ENCODE measurements around the gene ACOT8. TPM values are rescaled to one million over a fixed set of nuclear protein-coding genes. Genes with fewer than 3 reads are reported as not detected.
A peak's percentile ranks its signal among the peaks of the same experiment; 100 is the strongest.

ACOT8 gene
- total RNA-seq, 1 experiment from 2014 or later, result 36.2 TPM

GRCh38 chr20:45883100-45883469 lies 25.9 kb upstream of the ACOT8 start:
- Mint-ChIP-seq H3K27ac (ENCODE audit: unreplicated experiment) (no peak overlapping the region), H3K4me3 (ENCODE audit: unreplicated experiment) (peak overlapping the region; percentile 96), H3K9me3 (ENCODE audit: unreplicated experiment) (no peaks in the 10 kb centered on the region), H3K4me1 (ENCODE audit: low read depth, unreplicated experiment) (peaks cover 19% of the 10 kb centered on the region), H3K27me3 (ENCODE audit: insufficient read depth, unreplicated experiment) (no peaks in the 10 kb centered on the region), H3K36me3 (ENCODE audit: insufficient read depth, unreplicated experiment) (peaks cover 29% of the 10 kb centered on the region)
- no peaks in the 10 kb centered on the region for H3K27me3 ChIP-seq (replicated peaks; ENCODE audit: control insufficient read depth, insufficient read depth, low read length)
- no peaks in the 10 kb centered on the region for H3K9me3 ChIP-seq
- BruUV-seq (replicated peaks), result no TSS peak
- H3K4me3 ChIP-seq (ENCODE audit: low read depth, low read length), result no peak overlapping the region
- H3K36me3 ChIP-seq (ENCODE audit: control insufficient read depth, insufficient read depth, low read length), result peaks cover 4% of the 10 kb centered on the region
- POLR2A ChIA-PET, result interaction anchor here (0.7 kb wide), 1 partner anchor 11 kb away, joined by 3 read pairs; no protein-coding TSS in a partner anchor
- no peak for DNase-seq
- TF ChIP-seq CTCF (IDR thresholded peaks at IDR 0.05; ENCODE audit: insufficient read depth in 1 of 2, low read depth in 1 of 2, low read length in 1 of 2, severe bottlenecking in 1 of 2, unreplicated experiment in 1 of 2), result no peak
- CTCF ChIA-PET, result no interaction called here
- intact Hi-C loops (cut with micrococcal nuclease; ENCODE audit: unreplicated experiment), result no loop called here
- no peaks in the 10 kb centered on the region for H3K4me1 ChIP-seq

- Histone ChIP-seq H3K36me3 (ENCODE audit: control insufficient read depth, insufficient read depth, low read length) (peaks cover 7% of the 10 kb centered on the region), H3K27me3 (replicated peaks; ENCODE audit: control insufficient read depth, insufficient read depth, low read length) (no peaks in the 10 kb centered on the region), H3K4me1 (no peaks in the 10 kb centered on the region), H3K4me3 (ENCODE audit: low read depth, low read length) (no peak overlapping the region), H3K9me3 (no peaks in the 10 kb centered on the region)
- BruUV-seq (replicated peaks), result no TSS peak
- H3K27me3 Mint-ChIP-seq (ENCODE audit: insufficient read depth, unreplicated experiment), result no peaks in the 10 kb centered on the region
- peak overlapping the region; percentile 96 for H3K4me3 Mint-ChIP-seq (ENCODE audit: unreplicated experiment)
- H3K36me3 Mint-ChIP-seq (ENCODE audit: insufficient read depth, unreplicated experiment), result peaks cover 29% of the 10 kb centered on the region
- intact Hi-C loops (cut with micrococcal nuclease; ENCODE audit: unreplicated experiment), result no loop called here
- no peaks in the 10 kb centered on the region for H3K9me3 Mint-ChIP-seq (ENCODE audit: unreplicated experiment)
- no peak for DNase-seq
- peaks cover 19% of the 10 kb centered on the region for H3K4me1 Mint-ChIP-seq (ENCODE audit: low read depth, unreplicated experiment)
- CTCF ChIA-PET, result interaction anchor here (0.9 to 2.2 kb wide), 3 partner anchors 8 to 87 kb away, joined by 3 to 34 read pairs (median 4); partner anchors contain the start of genes CTSA and NEURL2
- no peak overlapping the region for H3K27ac Mint-ChIP-seq (ENCODE audit: unreplicated experiment)
- POLR2A ChIA-PET, result interaction anchor here (0.7 to 2.2 kb wide), 2 partner anchors 10 to 52 kb away, joined by 3 to 30 read pairs; partner anchors contain the start of gene PCIF1
- no peak for TF ChIP-seq CTCF (IDR thresholded peaks at IDR 0.05; ENCODE audit: insufficient read depth in 1 of 2, low read depth in 1 of 2, low read length in 1 of 2, severe bottlenecking in 1 of 2, unreplicated experiment in 1 of 2)
Observed at GRCh38 chr20:45882469-45883099, 25.4 kb upstream of the ACOT8 start.

- peak; percentile 100 for DNase-seq
- no peaks in the 10 kb centered on the region for H3K9me3 ChIP-seq
- H3K27me3 ChIP-seq (replicated peaks; ENCODE audit: control insufficient read depth, insufficient read depth, low read length), result no peaks in the 10 kb centered on the region
- no peaks in the 10 kb centered on the region for H3K4me1 ChIP-seq
- ChIA-PET CTCF (interaction anchor here (0.5 to 2.2 kb wide), 14 partner anchors 10 to 365 kb away, joined by 3 to 34 read pairs (median 4); partner anchors contain the start of genes CTSA and NEURL2), POLR2A (interaction anchor here (0.5 to 2.2 kb wide), 23 partner anchors 9 to 972 kb away, joined by 3 to 34 read pairs (median 5); partner anchors contain the start of genes CTSA, DNTTIP1, NEURL2 and PCIF1)
- H3K4me1 Mint-ChIP-seq (ENCODE audit: low read depth, unreplicated experiment), result peaks cover 19% of the 10 kb centered on the region
- no peak for TF ChIP-seq CTCF (IDR thresholded peaks at IDR 0.05; ENCODE audit: insufficient read depth in 1 of 2, low read depth in 1 of 2, low read length in 1 of 2, severe bottlenecking in 1 of 2, unreplicated experiment in 1 of 2)
- H3K9me3 Mint-ChIP-seq (ENCODE audit: unreplicated experiment), result no peaks in the 10 kb centered on the region
- peak within 1 kb of the TSS; percentile 95 for H3K27ac Mint-ChIP-seq (ENCODE audit: unreplicated experiment)
- intact Hi-C loops (cut with micrococcal nuclease; ENCODE audit: unreplicated experiment), result loop anchor here (1.0 kb wide), 2 partner anchors 9 to 24 kb away; partner anchors contain the start of genes ACOT8 and ZSWIM3
- H3K36me3 ChIP-seq (ENCODE audit: control insufficient read depth, insufficient read depth, low read length), result peaks cover 7% of the 10 kb centered on the region
- TSS peak; percentile 77 for BruUV-seq (replicated peaks)
- H3K36me3 Mint-ChIP-seq (ENCODE audit: insufficient read depth, unreplicated experiment), result peaks cover 25% of the 10 kb centered on the region
- H3K27me3 Mint-ChIP-seq (ENCODE audit: insufficient read depth, unreplicated experiment), result no peaks in the 10 kb centered on the region
- H3K4me3 Mint-ChIP-seq (ENCODE audit: unreplicated experiment), result peak within 1 kb of the TSS; percentile 96
- peak within 1 kb of the TSS; percentile 66 for H3K4me3 ChIP-seq (ENCODE audit: low read depth, low read length)
Observed at GRCh38 chr20:45880988-45881788, 24.0 kb upstream of the ACOT8 start, which contains the start of gene ZSWIM1. ZSWIM1 (plus strand) TSS chr20:45881227; CDS start chr20:45882593, 1,366 bp downstream.
